HG02623 (cell line): ENCODE measurements around the gene MITF.

ENCODE experiments used
- ATAC-seq: cut with Tn5 transposase; IDR thresholded peaks from one replicate; pipeline ENCODE4 v1.9.1; 2021; ENCODE audit warnings: moderate library complexity; ENCODE audit not compliant: unreplicated experiment

Gene MITF

GRCh38 chr3:69827127-69827526 is 87.9 kb downstream of the MITF start:
- no peak for ATAC-seq

GRCh38 chr3:69828817-69829216 is 89.6 kb downstream of the MITF start:
- ATAC-seq = no peak

GRCh38 chr3:69830147-69830546 is 90.9 kb downstream of the MITF start:
- ATAC-seq = no peak

- no peak for ATAC-seq
Measured at GRCh38 chr3:69831737-69832136, 92.5 kb downstream of the MITF start.

- ATAC-seq = no peak
Measured at GRCh38 chr3:69833591-69833990, 94.3 kb downstream of the MITF start.

GRCh38 chr3:69838217-69838616 is 99.0 kb downstream of the MITF start:
- no peak for ATAC-seq

GRCh38 chr3:69838696-69839515 is 99.6 kb downstream of the MITF start:
- no peak for ATAC-seq

GRCh38 chr3:69842351-69842750 is 103.1 kb downstream of the MITF start:
- no peak for ATAC-seq

GRCh38 chr3:69842789-69843188 is 103.5 kb downstream of the MITF start:
- no peak for ATAC-seq

GRCh38 chr3:69844706-69845105 is 105.4 kb downstream of the MITF start:
- ATAC-seq = no peak

GRCh38 chr3:69847303-69847702 is 108.0 kb downstream of the MITF start:
- no peak for ATAC-seq

GRCh38 chr3:69848113-69848512 is 108.8 kb downstream of the MITF start:
- ATAC-seq = no peak

- ATAC-seq = no peak
Measured at GRCh38 chr3:69850849-69851248, 111.6 kb downstream of the MITF start.

- no peak for ATAC-seq
Measured at GRCh38 chr3:69853027-69853426, 113.8 kb downstream of the MITF start.

GRCh38 chr3:69855436-69856162 is 116.3 kb downstream of the MITF start:
- ATAC-seq = no peak

GRCh38 chr3:69856965-69857705 is 117.9 kb downstream of the MITF start:
- ATAC-seq = no peak

- no peak for ATAC-seq
Measured at GRCh38 chr3:69861556-69861955, 122.3 kb downstream of the MITF start.

GRCh38 chr3:69864141-69864540 is 124.9 kb downstream of the MITF start:
- ATAC-seq = no peak

- ATAC-seq = no peak
Measured at GRCh38 chr3:69864766-69865165, 125.5 kb downstream of the MITF start.

- no peak for ATAC-seq
Measured at GRCh38 chr3:69865925-69866679, 126.8 kb downstream of the MITF start.
